ENCODE data around the gene DLGAP1. TPM values are rescaled to one million over a fixed set of nuclear protein-coding genes. Genes with fewer than 3 reads are reported as not detected.

Gene DLGAP1
- total and polyA plus RNA-seq, 7 donors, result 0.13 to 2.6 (median 1.3) TPM; not detected in 1

- H3K27ac ChIP-seq, result no peak overlapping the region
- no peaks in the 10 kb centered on the region for H3K27me3 ChIP-seq
- TF ChIP-seq POLR2AphosphoS5 (IDR thresholded peaks at IDR 0.05) (no peak), EP300 (IDR thresholded peaks at IDR 0.05) (no peak), CTCF (IDR thresholded peaks at IDR 0.05) (no peak), POLR2A (IDR thresholded peaks at IDR 0.05) (no peak)
- no peaks in the 10 kb centered on the region for H3K4me1 ChIP-seq
- H3K4me3 ChIP-seq, result no peak overlapping the region
- no peak for DNase-seq
- 87 to 90% methylated on average over 9 of the region's 9 CpGs for WGBS, 2 donors
- intact Hi-C loops (cut with DNase I), result no loop called here
- H3K9me3 ChIP-seq, result no peaks in the 10 kb centered on the region
- H3K36me3 ChIP-seq, result no peaks in the 10 kb centered on the region
Measured at GRCh38 chr18:3554091-3554601, 901.0 kb downstream of the DLGAP1 start.

GRCh38 chr18:3552305-3552704, 902.8 kb downstream of the DLGAP1 start:
- no peaks in the 10 kb centered on the region for H3K27me3 ChIP-seq
- TF ChIP-seq POLR2AphosphoS5 (IDR thresholded peaks at IDR 0.05), result no peak
- no peak for TF ChIP-seq EP300 (IDR thresholded peaks at IDR 0.05)
- TF ChIP-seq CTCF (IDR thresholded peaks at IDR 0.05), result no peak
- TF ChIP-seq POLR2A (IDR thresholded peaks at IDR 0.05), result no peak
- no peaks in the 10 kb centered on the region for H3K36me3 ChIP-seq
- DNase-seq, result no peak
- 85 to 89% methylated on average over 3 of the region's 3 CpGs for WGBS, 2 donors
- H3K9me3 ChIP-seq, result no peaks in the 10 kb centered on the region
- intact Hi-C loops (cut with DNase I), result no loop called here
- no peak overlapping the region for H3K27ac ChIP-seq
- no peak overlapping the region for H3K4me3 ChIP-seq
- H3K4me1 ChIP-seq, result no peaks in the 10 kb centered on the region

GRCh38 chr18:3547891-3548615, 907.1 kb downstream of the DLGAP1 start:
- no peak for TF ChIP-seq POLR2A (IDR thresholded peaks at IDR 0.05)
- no peak for TF ChIP-seq CTCF (IDR thresholded peaks at IDR 0.05)
- no peak for TF ChIP-seq EP300 (IDR thresholded peaks at IDR 0.05)
- 49 to 64% methylated on average over 4 of the region's 4 CpGs for WGBS, 2 donors

GRCh38 chr18:3546106-3546505, 909.0 kb downstream of the DLGAP1 start:
- 87 to 92% methylated on average over 5 of the region's 5 CpGs for WGBS, 2 donors
- H3K9me3 ChIP-seq, result no peaks in the 10 kb centered on the region
- no peak overlapping the region for H3K27ac ChIP-seq
- no peak for DNase-seq
- H3K36me3 ChIP-seq, result no peaks in the 10 kb centered on the region
- H3K27me3 ChIP-seq, result no peaks in the 10 kb centered on the region
- no peaks in the 10 kb centered on the region for H3K4me1 ChIP-seq
- no peak overlapping the region for H3K4me3 ChIP-seq
- intact Hi-C loops (cut with DNase I), result no loop called here
- TF ChIP-seq CTCF (IDR thresholded peaks at IDR 0.05) (no peak), POLR2A (IDR thresholded peaks at IDR 0.05) (no peak), EP300 (IDR thresholded peaks at IDR 0.05) (no peak), POLR2AphosphoS5 (IDR thresholded peaks at IDR 0.05) (no peak)

More at GRCh38 chr18:3547891-3548615, 907.1 kb downstream of the DLGAP1 start:
- no peak overlapping the region for H3K4me3 ChIP-seq
- H3K4me1 ChIP-seq, result no peaks in the 10 kb centered on the region
- H3K36me3 ChIP-seq, result no peaks in the 10 kb centered on the region
- no peak overlapping the region for H3K27ac ChIP-seq
- DNase-seq, result no peak
- intact Hi-C loops (cut with DNase I), result no loop called here
- no peaks in the 10 kb centered on the region for H3K9me3 ChIP-seq
- no peaks in the 10 kb centered on the region for H3K27me3 ChIP-seq
